ENCODE results near the gene UGT3A1. TPM values are rescaled to one million over a fixed set of nuclear protein-coding genes. Genes with fewer than 3 reads are reported as not detected.

The UGT3A1 gene
- total RNA-seq, 4 donors from 2014 or later, result 0.42 to 4.6 (median 2.1) TPM

GRCh38 chr5:35904443-35905132 is 86.6 kb downstream of the UGT3A1 start:
- no peak for ATAC-seq
- H3K9me3 ChIP-seq, result no peaks in the 10 kb centered on the region
- no peak overlapping the region for H3K27ac ChIP-seq
- TF ChIP-seq, protein P1, sequence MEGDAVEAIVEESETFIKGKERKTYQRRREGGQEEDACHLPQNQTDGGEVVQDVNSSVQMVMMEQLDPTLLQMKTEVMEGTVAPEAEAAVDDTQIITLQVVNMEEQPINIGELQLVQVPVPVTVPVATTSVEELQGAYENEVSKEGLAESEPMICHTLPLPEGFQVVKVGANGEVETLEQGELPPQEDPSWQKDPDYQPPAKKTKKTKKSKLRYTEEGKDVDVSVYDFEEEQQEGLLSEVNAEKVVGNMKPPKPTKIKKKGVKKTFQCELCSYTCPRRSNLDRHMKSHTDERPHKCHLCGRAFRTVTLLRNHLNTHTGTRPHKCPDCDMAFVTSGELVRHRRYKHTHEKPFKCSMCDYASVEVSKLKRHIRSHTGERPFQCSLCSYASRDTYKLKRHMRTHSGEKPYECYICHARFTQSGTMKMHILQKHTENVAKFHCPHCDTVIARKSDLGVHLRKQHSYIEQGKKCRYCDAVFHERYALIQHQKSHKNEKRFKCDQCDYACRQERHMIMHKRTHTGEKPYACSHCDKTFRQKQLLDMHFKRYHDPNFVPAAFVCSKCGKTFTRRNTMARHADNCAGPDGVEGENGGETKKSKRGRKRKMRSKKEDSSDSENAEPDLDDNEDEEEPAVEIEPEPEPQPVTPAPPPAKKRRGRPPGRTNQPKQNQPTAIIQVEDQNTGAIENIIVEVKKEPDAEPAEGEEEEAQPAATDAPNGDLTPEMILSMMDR (IDR thresholded peaks at IDR 0.05 in 4 of 5, conservative IDR thresholded peaks at IDR 0.05 in 1 of 5), result no peak
- no peak for TF ChIP-seq POLR2A (IDR thresholded peaks at IDR 0.05)
- no peak overlapping the region for H3K4me3 ChIP-seq
- no peak for DNase-seq
- no peaks in the 10 kb centered on the region for H3K4me1 ChIP-seq
- intact Hi-C loops (cut with DNase I; ENCODE audit: low total_unique reads) (no loop called here), in situ Hi-C loops (cut with MboI; ENCODE audit: low sequenced_read_pairs in 4 of 4) (loop anchor here in 1 of 4 donors (25.0 kb wide), 1 partner anchor 817 kb away; no protein-coding TSS in a partner anchor)
- no peaks in the 10 kb centered on the region for H3K36me3 ChIP-seq
- H3K27me3 ChIP-seq, result no peaks in the 10 kb centered on the region

DNA sequence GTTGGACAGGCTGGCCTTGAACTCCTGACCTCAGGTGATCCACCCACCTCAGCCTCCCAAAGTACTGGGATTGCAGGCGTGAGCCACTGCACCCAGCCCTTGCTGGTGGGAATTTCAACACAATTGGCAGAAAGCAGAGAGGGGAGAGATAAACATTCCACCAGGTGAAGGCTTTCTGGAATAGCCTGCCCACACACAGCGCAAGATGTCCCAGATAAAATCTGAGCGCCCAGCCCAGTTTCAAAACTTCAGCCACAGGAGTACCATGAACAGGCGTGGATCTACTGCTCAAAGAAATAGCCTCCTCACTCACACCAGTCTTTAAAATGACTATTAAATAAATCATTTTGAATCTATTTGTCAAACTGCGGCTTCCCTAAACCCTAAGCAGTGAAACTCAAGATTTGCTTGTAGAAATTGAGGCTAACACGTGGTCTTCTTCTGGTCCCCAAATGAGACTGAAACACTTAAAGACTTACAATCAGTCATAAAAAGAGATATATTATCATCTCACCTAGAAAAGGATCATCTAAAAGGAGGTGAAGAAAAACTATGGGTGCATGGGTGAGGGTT is 87.5 kb downstream of the UGT3A1 start:
- Histone ChIP-seq H3K4me1 (no peaks in the 10 kb centered on the region), H3K4me3 (no peak overlapping the region), H3K27ac (no peak overlapping the region), H3K36me3 (no peaks in the 10 kb centered on the region), H3K27me3 (no peaks in the 10 kb centered on the region), H3K9me3 (no peaks in the 10 kb centered on the region)
- no peak for TF ChIP-seq POLR2A (IDR thresholded peaks at IDR 0.05)
- TF ChIP-seq, protein P1 (IDR thresholded peaks at IDR 0.05 in 4 of 5, conservative IDR thresholded peaks at IDR 0.05 in 1 of 5), result no peak
- intact Hi-C loops (cut with DNase I; ENCODE audit: low total_unique reads), result no loop called here
- in situ Hi-C loops (cut with MboI; ENCODE audit: low sequenced_read_pairs in 4 of 4), result loop anchor here in 1 of 4 donors (25.0 kb wide), 1 partner anchor 816 kb away; no protein-coding TSS in a partner anchor
- DNase-seq (no peak), ATAC-seq (no peak)

DNA sequence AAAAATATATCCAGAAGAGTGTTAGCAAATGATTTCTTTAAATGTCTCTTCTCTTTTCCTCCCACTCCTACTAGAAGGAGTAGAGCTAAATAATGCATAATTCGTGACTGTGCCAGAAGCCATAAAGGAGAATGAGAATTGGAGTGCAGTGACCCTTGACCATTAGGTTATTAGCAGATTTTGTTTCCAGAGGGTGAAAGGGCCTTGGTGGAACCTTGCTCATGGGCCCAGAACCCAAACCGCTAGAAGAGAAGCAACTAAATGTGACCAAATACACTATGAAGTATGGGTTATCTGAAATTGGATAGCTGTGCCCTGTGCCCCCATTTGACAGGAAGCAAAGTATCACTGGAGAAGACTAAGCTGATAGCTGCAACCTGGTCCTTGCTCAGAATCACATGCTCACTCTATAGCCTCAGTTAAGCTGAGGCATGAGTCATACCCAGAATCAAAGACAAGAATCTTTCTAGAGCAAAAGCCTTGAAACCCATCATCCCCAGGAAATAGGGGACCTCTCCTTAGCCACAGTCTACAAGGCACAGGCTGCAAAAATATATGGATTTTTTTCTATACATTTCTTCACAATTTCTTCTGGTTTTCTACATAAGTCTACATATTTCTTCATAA is 89.0 kb downstream of the UGT3A1 start:
- H3K27ac ChIP-seq, result no peak overlapping the region
- no peaks in the 10 kb centered on the region for H3K36me3 ChIP-seq
- no peaks in the 10 kb centered on the region for H3K4me1 ChIP-seq
- no peak for TF ChIP-seq POLR2A (IDR thresholded peaks at IDR 0.05)
- TF ChIP-seq, protein P1 (IDR thresholded peaks at IDR 0.05 in 4 of 5, conservative IDR thresholded peaks at IDR 0.05 in 1 of 5), result no peak
- DNase-seq (no peak), ATAC-seq (no peak)
- intact Hi-C loops (cut with DNase I; ENCODE audit: low total_unique reads), result no loop called here
- in situ Hi-C loops (cut with MboI; ENCODE audit: low sequenced_read_pairs in 4 of 4), result loop anchor here in 1 of 4 donors (25.0 kb wide), 1 partner anchor 815 kb away; no protein-coding TSS in a partner anchor
- H3K27me3 ChIP-seq, result no peaks in the 10 kb centered on the region
- H3K4me3 ChIP-seq, result no peak overlapping the region
- H3K9me3 ChIP-seq, result no peaks in the 10 kb centered on the region

Other genes with a start within 250 kb of the UGT3A1 start
- gene IL7R, start 134.5 kb downstream of the UGT3A1 start, total RNA-seq, result 1 to 10 TPM in 1 of 4 donors, under 1 TPM in 3; 0.29 to 1.0 (median 0.72) TPM
- not detected for gene CAPSL, start 52.8 kb downstream of the UGT3A1 start, total RNA-seq
- not detected for gene UGT3A2, start 75.5 kb upstream of the UGT3A1 start, total RNA-seq
- 10 to 100 TPM; 12.2 to 29.0 (median 21.3) TPM for gene LMBRD2, start 160.5 kb upstream of the UGT3A1 start, total RNA-seq
- 1 to 10 TPM; 2.8 to 6.7 (median 3.1) TPM for gene SKP2, start 160.7 kb upstream of the UGT3A1 start, total RNA-seq